ENCODE data around the gene CDYL2.

GRCh38 chr16:80705596-80705995, 98.8 kb downstream of the CDYL2 start:
- TF ChIP-seq POLR2A (IDR thresholded peaks at IDR 0.05; ENCODE audit: low read depth, low read length) (no peak), TAF1 (IDR thresholded peaks at IDR 0.05; ENCODE audit: borderline replicate concordance, low read depth, low read length) (no peak), POLR2AphosphoS5 (IDR thresholded peaks at IDR 0.05; ENCODE audit: low read depth, low read length) (no peak)
